ENCODE data around the gene SON.
"Not testable (repeated sequence)": the region's sequence is repeated elsewhere in the genome, so short reads cannot be mapped to it uniquely, and the experiment has no call there.

Gene SON

GRCh38 chr21:33546086-33546485 is 3.2 kb downstream of the SON start:
- no peak for DNase-seq (ENCODE audit: low read depth)

- no peak for DNase-seq (ENCODE audit: low read depth)
Measured at GRCh38 chr21:33549848-33550771, 7.3 kb downstream of the SON start.

GRCh38 chr21:33550772-33551660 is 8.2 kb downstream of the SON start:
- DNase-seq (ENCODE audit: low read depth) = no peak

GRCh38 chr21:33551664-33552063 is 8.8 kb downstream of the SON start:
- no peak for DNase-seq (ENCODE audit: low read depth)

DNA sequence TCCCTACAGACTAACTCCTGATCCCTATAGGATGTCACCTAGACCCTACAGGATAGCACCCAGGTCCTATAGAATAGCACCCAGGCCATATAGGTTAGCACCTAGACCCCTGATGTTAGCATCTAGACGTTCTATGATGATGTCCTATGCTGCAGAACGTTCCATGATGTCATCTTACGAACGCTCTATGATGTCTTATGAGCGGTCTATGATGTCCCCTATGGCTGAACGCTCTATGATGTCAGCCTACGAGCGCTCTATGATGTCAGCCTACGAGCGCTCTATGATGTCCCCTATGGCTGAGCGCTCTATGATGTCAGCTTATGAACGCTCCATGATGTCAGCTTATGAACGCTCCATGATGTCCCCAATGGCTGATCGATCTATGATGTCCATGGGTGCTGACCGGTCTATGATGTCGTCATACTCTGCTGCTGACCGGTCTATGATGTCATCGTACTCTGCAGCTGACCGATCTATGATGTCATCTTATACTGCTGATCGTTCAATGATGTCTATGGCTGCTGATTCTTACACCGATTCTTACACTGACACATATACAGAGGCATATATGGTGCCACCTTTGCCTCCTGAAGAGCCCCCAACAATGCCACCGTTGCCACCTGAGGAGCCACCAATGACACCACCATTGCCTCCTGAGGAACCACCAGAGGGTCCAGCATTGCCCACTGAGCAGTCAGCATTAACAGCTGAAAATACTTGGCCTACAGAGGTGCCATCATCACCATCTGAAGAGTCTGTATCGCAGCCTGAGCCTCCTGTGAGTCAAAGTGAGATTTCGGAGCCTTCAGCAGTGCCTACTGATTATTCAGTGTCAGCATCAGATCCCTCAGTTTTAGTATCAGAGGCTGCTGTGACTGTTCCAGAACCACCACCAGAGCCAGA is 9.5 kb downstream of the SON start:
- peak; percentile 16 for DNase-seq (ENCODE audit: low read depth)

DNA sequence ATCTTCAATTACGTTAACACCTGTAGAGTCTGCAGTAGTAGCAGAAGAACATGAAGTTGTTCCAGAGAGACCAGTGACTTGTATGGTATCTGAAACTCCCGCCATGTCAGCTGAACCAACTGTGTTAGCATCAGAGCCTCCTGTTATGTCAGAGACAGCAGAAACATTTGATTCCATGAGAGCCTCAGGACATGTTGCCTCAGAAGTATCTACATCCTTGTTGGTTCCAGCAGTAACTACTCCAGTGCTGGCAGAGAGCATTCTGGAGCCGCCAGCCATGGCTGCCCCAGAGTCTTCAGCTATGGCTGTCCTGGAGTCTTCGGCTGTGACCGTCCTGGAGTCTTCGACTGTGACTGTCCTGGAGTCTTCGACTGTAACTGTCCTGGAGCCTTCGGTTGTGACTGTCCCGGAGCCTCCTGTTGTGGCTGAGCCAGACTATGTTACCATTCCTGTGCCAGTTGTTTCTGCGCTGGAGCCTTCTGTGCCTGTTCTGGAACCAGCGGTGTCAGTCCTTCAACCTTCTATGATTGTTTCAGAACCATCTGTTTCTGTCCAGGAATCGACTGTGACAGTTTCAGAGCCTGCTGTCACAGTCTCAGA is 10.3 kb downstream of the SON start:
- no peak for DNase-seq (ENCODE audit: low read depth)

DNA sequence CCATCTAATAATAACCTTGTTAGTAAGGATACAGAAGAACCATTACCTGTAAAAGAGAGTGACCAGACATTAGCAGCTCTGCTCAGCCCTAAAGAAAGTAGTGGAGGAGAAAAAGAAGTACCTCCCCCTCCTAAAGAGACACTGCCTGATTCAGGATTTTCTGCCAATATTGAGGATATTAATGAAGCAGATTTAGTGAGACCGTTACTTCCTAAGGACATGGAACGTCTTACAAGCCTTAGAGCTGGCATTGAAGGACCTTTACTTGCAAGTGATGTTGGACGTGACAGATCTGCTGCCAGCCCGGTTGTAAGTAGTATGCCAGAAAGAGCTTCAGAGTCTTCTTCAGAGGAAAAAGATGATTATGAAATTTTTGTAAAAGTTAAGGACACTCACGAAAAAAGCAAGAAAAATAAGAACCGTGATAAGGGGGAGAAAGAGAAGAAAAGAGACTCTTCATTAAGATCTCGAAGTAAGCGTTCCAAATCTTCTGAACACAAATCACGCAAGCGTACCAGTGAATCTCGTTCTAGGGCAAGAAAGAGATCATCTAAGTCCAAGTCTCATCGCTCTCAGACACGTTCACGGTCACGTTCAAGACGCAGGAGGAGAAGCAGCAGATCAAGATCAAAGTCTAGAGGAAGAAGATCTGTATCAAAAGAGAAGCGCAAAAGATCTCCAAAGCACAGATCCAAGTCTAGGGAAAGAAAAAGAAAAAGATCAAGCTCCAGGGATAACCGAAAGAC is 11.6 kb downstream of the SON start:
- DNase-seq (ENCODE audit: low read depth) = no peak

DNA sequence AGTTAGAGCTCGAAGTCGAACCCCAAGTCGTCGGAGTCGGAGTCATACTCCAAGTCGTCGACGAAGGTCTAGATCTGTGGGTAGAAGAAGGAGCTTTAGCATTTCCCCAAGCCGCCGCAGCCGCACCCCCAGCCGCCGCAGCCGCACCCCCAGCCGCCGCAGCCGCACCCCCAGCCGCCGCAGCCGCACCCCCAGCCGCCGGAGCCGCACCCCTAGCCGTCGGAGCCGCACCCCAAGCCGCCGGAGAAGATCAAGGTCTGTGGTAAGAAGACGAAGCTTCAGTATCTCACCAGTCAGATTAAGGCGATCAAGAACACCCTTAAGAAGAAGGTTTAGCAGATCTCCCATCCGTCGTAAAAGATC is 12.1 kb downstream of the SON start:
- no peak for DNase-seq (ENCODE audit: low read depth)

- DNase-seq (ENCODE audit: low read depth) = no peak
Measured at GRCh38 chr21:33557447-33557846, 14.6 kb downstream of the SON start.

GRCh38 chr21:33558777-33559421 is 16.1 kb downstream of the SON start:
- no peak for DNase-seq (ENCODE audit: low read depth)

GRCh38 chr21:33559813-33560212 is 17.0 kb downstream of the SON start:
- DNase-seq (ENCODE audit: low read depth) = no peak

DNA sequence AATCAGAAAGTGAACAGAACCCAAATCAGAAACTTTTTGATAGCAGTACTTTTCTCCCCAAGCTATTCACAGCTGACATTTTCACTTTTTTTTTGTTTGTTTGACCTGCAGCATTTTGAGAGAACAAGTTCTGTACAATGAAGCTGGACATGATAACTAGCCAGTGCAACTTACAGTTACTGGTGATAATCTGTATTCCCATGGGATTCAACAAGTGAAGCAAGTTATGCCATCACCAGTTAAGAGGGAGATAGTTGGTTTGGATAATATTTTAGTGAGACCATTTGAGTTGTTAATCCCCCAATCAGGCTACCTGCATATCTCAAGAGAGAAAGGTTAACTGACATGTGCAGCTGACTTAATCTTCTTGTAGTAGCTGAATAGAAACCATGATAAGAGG is 18.1 kb downstream of the SON start:
- no peak for DNase-seq (ENCODE audit: low read depth)

DNA sequence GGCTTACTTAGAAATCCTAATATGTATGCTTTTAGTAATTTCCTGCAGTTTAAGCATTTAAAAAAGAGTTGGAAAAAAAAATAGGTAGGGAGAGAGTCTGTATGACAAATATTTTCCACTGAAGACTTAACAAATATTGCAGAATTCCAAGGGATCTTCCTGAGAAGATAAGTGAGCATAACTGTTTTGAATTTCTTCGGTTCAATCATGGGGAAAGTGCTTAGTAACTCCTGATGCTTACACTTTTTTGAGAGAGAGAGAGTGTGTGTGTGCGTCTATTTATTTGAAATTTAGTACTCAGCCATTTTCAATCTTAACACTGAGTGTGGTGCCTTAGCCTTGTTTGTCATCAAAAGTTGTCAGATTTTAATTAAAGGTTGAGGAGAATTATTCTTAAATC is 18.5 kb downstream of the SON start:
- no peak for DNase-seq (ENCODE audit: low read depth)

GRCh38 chr21:33562389-33562788 is 19.6 kb downstream of the SON start:
- no peak for DNase-seq (ENCODE audit: low read depth)

DNA sequence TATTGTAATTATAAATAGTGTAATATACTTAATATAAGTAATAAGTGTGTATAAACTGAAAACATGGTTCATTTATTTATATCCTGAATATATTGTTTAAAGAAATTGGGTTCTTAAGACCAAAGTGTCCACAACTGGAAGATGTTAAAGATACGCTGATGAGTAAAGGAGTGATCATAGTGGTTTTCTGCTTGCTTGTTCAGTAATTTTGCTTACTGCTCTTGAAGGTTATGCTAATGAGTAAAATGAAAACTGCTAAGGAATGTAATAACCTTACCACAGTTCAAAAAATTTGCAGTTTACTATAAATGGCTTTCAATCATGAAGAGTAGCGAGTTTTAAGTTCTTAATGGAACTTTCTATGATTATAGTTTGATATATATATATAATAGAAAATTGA is 23.7 kb downstream of the SON start:
- DNase-seq (ENCODE audit: low read depth) = peak; percentile 38

DNA sequence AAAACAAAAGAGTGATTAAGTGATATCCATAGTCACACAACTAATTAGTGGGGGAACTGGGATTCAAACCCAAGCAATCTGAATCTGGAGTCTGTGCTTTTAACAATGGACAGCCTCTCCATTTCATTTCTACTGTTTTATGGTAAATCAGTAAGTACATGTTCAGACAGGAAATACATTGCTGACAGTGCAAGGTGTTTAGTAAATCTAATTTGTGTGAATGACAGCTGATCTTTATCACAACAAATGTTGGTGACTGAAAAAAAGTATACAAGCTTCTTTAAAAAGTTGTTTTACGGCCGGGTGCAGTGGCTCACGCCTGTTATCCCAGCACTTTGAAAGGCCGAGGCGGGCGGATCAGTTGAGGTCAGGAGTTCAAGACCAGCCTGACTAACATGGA is 25.1 kb downstream of the SON start:
- DNase-seq (ENCODE audit: low read depth) = no peak

DNA sequence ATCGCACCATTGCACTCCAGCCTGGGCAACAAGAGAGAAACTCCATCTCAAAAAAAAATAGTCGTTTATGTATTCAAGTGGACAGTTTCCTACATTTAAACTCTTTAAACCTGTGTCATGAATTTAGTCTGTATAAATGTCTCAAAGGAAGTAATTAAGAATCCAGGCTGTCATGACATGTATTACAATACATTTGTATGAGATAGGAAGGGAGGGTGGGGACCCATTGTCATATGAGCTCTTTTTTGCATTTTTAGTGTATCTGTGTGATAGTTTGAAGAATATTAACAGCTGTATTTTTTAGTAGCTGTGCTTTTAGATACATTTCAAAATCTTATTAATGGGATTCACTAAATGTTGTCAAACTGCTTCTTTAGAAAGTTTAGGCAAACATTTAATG is 25.6 kb downstream of the SON start:
- DNase-seq (ENCODE audit: low read depth) = no peak

DNA sequence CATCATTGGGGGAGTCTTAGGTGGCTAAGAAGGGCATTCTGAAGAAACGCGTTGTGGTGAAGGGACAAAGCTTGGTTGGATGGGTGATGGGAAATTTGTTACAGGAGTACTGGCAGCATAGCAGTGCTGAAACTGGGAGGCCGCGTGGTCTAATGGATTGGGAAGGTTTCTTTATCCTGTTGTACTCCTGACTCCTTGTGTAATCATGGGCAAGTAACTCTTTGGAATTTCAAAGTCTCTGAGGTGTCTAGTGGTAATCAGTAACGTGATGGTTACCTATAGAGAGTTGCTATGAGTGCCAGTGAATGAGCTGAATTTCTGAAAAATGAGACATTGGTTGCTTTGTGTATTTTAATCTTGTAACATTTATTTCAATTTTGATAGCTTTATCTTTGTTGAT is 27.2 kb downstream of the SON start:
- DNase-seq (ENCODE audit: low read depth) = no peak

DNA sequence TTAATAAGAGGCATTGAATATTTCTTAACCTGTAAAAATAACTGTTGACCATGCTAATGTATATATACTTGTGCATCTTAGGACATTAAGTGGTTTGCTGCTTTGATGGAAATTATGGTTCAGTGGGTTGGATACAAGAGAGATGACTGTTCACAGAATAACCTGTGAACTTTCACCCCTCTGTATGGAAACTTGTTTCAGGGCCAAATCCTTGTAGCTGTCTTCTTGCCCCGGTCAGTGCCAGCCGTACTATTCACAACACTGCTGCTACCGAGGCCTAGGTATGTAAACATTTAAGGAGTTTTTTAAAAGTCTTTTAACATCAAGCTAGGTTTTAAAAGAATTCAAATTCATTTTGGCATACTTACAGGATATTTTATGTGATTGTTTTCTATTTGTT is 29.5 kb downstream of the SON start:
- no peak for DNase-seq (ENCODE audit: low read depth)

GRCh38 chr21:33576741-33577141 is 33.9 kb downstream of the SON start:
- not testable (repeated sequence) for DNase-seq (ENCODE audit: low read depth)

Data from ELR (cell line).